GM23248 (cell line): ENCODE measurements around the gene KIF13A.

Experiments
- EZH2 ChIP-seq: fragments of 200-600 bp; sonication (generic); IDR thresholded peaks from 2 replicates; pipeline ENCODE4 v1.6.1; 2018; ENCODE audit warnings: antibody characterized with exemption, mild to moderate bottlenecking; ENCODE audit not compliant: insufficient read depth, poor library complexity, severe bottlenecking
- EZH2phosphoT487 ChIP-seq: fragments of 200-600 bp; sonication (generic); IDR thresholded peaks from 2 replicates; pipeline ENCODE4 v1.6.1; 2018; ENCODE audit warnings: antibody characterized with exemption, moderate library complexity, mild to moderate bottlenecking, low read depth; ENCODE audit not compliant: insufficient read depth

- no peak for TF ChIP-seq EZH2
- TF ChIP-seq EZH2phosphoT487 = no peak
Measured at GRCh38 chr6:17785094-17785787, 202.2 kb downstream of the KIF13A start.
